ENCODE data around the gene TM9SF2. TPM values are rescaled to one million over a fixed set of nuclear protein-coding genes. Genes with fewer than 3 reads are reported as not detected.

TM9SF2 gene
- total RNA-seq, 1 experiment from 2014 or later = 52.2 TPM

DNA sequence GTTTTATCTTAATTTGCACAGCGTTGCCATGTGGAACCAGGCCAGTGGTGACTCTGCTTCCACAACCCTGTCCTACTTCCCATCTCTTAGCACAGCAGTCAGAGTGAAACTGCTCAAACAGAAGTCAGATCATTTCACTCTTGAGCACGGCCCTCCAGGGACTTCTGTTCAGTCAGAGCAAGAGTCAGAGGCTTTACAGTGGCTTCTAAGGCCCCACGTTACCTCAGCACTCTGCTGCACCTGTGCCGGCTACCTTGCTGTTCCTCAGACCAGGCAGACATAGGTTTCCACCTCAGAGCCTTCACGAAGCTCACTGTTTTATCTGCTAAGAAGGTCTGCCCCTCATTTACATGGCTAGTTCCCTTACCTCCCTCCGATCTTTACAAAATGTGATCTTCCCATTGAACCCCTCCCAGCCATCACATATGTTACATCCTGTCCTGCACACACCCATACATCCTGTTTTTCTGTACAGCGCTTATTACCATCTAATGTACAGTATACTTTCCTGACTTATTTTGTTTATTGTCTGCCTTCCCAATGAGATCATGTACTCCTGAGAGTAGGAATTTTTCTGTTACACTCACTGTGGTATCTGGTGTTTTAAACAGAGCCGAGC, 41.6 kb downstream of the TM9SF2 start:
- no peaks in the 10 kb centered on the region for H3K4me1 Mint-ChIP-seq (ENCODE audit: low read depth, unreplicated experiment)

DNA sequence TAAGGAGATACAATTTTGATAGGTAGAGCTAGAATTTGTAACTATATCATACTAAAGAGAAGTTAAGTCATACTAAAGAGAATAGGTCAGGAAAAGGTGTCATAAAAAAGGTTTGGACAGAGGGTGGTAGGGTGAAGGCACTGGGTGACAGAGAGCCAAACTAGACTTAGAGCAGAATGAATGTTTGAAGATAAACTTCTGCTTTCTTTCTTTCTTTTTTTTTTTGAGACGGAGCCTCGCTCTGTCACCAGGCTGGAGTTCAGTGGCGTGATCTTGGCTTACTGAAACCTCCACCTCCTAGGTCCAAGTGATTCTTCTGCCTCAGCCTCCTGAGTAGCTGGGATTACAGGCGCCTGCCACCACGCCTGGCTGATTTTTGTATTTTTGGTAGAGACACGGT, 44.1 kb downstream of the TM9SF2 start:
- intact Hi-C loops (cut with micrococcal nuclease; ENCODE audit: unreplicated experiment) = no loop called here
- Mint-ChIP-seq H3K4me1 (ENCODE audit: low read depth, unreplicated experiment) (no peaks in the 10 kb centered on the region), H3K27me3 (ENCODE audit: unreplicated experiment) (no peaks in the 10 kb centered on the region), H3K4me3 (ENCODE audit: low read depth, unreplicated experiment) (no peak overlapping the region), H3K9me3 (ENCODE audit: low read depth, unreplicated experiment) (no peaks in the 10 kb centered on the region), H3K27ac (ENCODE audit: unreplicated experiment) (no peak overlapping the region), H3K36me3 (ENCODE audit: insufficient read depth, unreplicated experiment) (peaks cover 11% of the 10 kb centered on the region)
- no peak for TF ChIP-seq CTCF (IDR thresholded peaks at IDR 0.05; ENCODE audit: unreplicated experiment)
- DNase-seq = no peak
- CTCF ChIA-PET = interaction anchor here (0.7 kb wide), 1 partner anchor 286 kb away, joined by 3 read pairs; no protein-coding TSS in a partner anchor
- BruUV-seq (replicated peaks) = no TSS peak

More for the DNA sequence above, 41.6 kb downstream of the TM9SF2 start:
- no peaks in the 10 kb centered on the region for H3K27me3 Mint-ChIP-seq (ENCODE audit: unreplicated experiment)
- H3K27ac Mint-ChIP-seq (ENCODE audit: unreplicated experiment) = no peak overlapping the region
- H3K36me3 Mint-ChIP-seq (ENCODE audit: insufficient read depth, unreplicated experiment) = peaks cover 10% of the 10 kb centered on the region
- no peak overlapping the region for H3K4me3 Mint-ChIP-seq (ENCODE audit: low read depth, unreplicated experiment)
- H3K9me3 Mint-ChIP-seq (ENCODE audit: low read depth, unreplicated experiment) = no peaks in the 10 kb centered on the region
- no peak for TF ChIP-seq CTCF (IDR thresholded peaks at IDR 0.05; ENCODE audit: unreplicated experiment)
- BruUV-seq (replicated peaks) = no TSS peak
- intact Hi-C loops (cut with micrococcal nuclease; ENCODE audit: unreplicated experiment) = no loop called here
- DNase-seq = no peak
- CTCF ChIA-PET = no interaction called here

DNA sequence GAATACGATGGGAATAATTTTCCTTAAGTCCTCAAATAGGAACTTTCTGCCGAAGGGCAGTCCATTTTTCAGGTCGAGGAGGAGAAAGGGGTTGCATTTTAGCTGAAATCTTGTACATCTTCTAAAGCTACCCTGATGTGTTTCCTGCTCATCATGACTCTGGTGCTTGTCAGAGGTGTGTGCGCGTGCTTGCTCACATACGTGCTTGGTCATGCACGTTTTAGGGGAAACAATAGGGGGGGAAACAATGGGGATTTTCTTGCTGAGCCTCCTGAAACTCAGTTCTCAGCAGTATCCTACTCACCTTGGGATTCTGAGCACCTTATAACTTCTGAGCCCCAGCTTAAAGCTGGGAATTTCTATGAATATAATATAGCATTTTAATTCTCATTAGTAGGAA, 44.7 kb downstream of the TM9SF2 start:
- Mint-ChIP-seq H3K27ac (ENCODE audit: unreplicated experiment) (no peak overlapping the region), H3K4me1 (ENCODE audit: low read depth, unreplicated experiment) (no peaks in the 10 kb centered on the region), H3K36me3 (ENCODE audit: insufficient read depth, unreplicated experiment) (peaks cover 9% of the 10 kb centered on the region), H3K4me3 (ENCODE audit: low read depth, unreplicated experiment) (no peak overlapping the region), H3K27me3 (ENCODE audit: unreplicated experiment) (no peaks in the 10 kb centered on the region), H3K9me3 (ENCODE audit: low read depth, unreplicated experiment) (no peaks in the 10 kb centered on the region)
- intact Hi-C loops (cut with micrococcal nuclease; ENCODE audit: unreplicated experiment) = no loop called here
- CTCF ChIA-PET = interaction anchor here (0.7 kb wide), 1 partner anchor 285 kb away, joined by 3 read pairs; no protein-coding TSS in a partner anchor
- no peak for DNase-seq
- BruUV-seq (replicated peaks) = no TSS peak
- TF ChIP-seq CTCF (IDR thresholded peaks at IDR 0.05; ENCODE audit: unreplicated experiment) = no peak

- Mint-ChIP-seq H3K27me3 (ENCODE audit: unreplicated experiment) (no peaks in the 10 kb centered on the region), H3K4me3 (ENCODE audit: low read depth, unreplicated experiment) (no peak overlapping the region), H3K4me1 (ENCODE audit: low read depth, unreplicated experiment) (no peaks in the 10 kb centered on the region), H3K9me3 (ENCODE audit: low read depth, unreplicated experiment) (no peaks in the 10 kb centered on the region), H3K36me3 (ENCODE audit: insufficient read depth, unreplicated experiment) (peaks cover 14% of the 10 kb centered on the region), H3K27ac (ENCODE audit: unreplicated experiment) (no peak overlapping the region)
- no TSS peak for BruUV-seq (replicated peaks)
- TF ChIP-seq CTCF (IDR thresholded peaks at IDR 0.05; ENCODE audit: unreplicated experiment) = no peak
- intact Hi-C loops (cut with micrococcal nuclease; ENCODE audit: unreplicated experiment) = no loop called here
- CTCF ChIA-PET = no interaction called here
- no peak for DNase-seq
Measured at GRCh38 chr13:99546878-99547277, 45.6 kb downstream of the TM9SF2 start.
